K562 (cell line): ENCODE results near the gene CTCF. TPM values are rescaled to one million over a fixed set of nuclear protein-coding genes. Genes with fewer than 3 reads are reported as not detected.
A peak's percentile ranks its signal among the peaks of the same experiment; 100 is the strongest.

ENCODE experiments used
- ATAC-seq: fragments of 200-7000 bp; cut with Tn5 transposase; 3 replicates; pipeline ENCODE4 v1.9.1; 2020; ENCODE audit warnings: moderate library complexity
- BruUV-seq: library from RNA; stranded (reverse); fragments of 400-500 nt; replicated peaks from 2 replicates; lab custom pipeline; 2021; lab: Mats Ljungman, UMichigan
- CTCF ChIA-PET: fragments of 300-600 bp; formaldehyde crosslinking; extraction: SDS; loops from one replicate; lab custom pipeline; 2021; ENCODE audit warnings: low intra/inter-chr PET ratio; lab: Yijun Ruan, JAX
- POLR2A ChIA-PET: fragments of 300-600, 350-650 bp; sonication (Branson Sonifier 250); formaldehyde crosslinking; extraction: SDS; loops from one replicate; lab custom pipeline; 2021; ENCODE audit warnings: antibody characterized with exemption, inconsistent platforms; lab: Yijun Ruan, JAX
- DNase-seq, 4 experiments: peaks; one replicate each; pipeline versions ENCODE4 v3.0.0 to v3.0.0-alpha.2; 2011 to 2018; ENCODE audit warnings: low spot score in 3 of 4, mixed read lengths in 3 of 4; ENCODE audit errors: extremely low read depth in 1 of 4
- FAIRE-seq: peaks from 2 replicates; lab custom pipeline; 2011; peaks lifted over from hg19 to GRCh38; lab: Jason Lieb, UNC
- H2AFZ ChIP-seq: 2 replicates; pipeline ENCODE4 v1.6.0; 2011; ENCODE audit warnings: low read depth, low read length, control low read depth, inconsistent platforms
- H3K27ac ChIP-seq: fragments of 200-600 bp; 3 replicates; pipeline ENCODE4 v1.8.0; 2011; ENCODE audit warnings: low read depth, mild to moderate bottlenecking, control low read depth, inconsistent platforms, low read length, moderate library complexity, mixed read lengths; ENCODE audit errors: extremely low read depth
- H3K27me3 ChIP-seq, 2 experiments: fragments of 300-600 bp in 1 of 2; 2 replicates in 1 of 2; 3 replicates in 1 of 2; pipeline versions ENCODE4 v1.6.0 to v1.8.0; 2011; ENCODE audit warnings: inconsistent platforms in 2 of 2, low read length in 2 of 2, mild to moderate bottlenecking in 1 of 2, mixed read lengths in 1 of 2, moderate library complexity in 1 of 2; ENCODE audit not compliant: control insufficient read depth in 2 of 2, insufficient read depth in 2 of 2
- H3K36me3 ChIP-seq: fragments of 300-600 bp; 3 replicates; pipeline ENCODE4 v1.8.0; 2011; ENCODE audit warnings: mild to moderate bottlenecking, low read length, inconsistent platforms; ENCODE audit not compliant: control insufficient read depth, insufficient read depth
- H3K4me1 ChIP-seq, 2 experiments: fragments of 200-600 bp in 1 of 2; replicated peaks in 1 of 2; 2 replicates in 1 of 2; 3 replicates in 1 of 2; pipeline versions ENCODE4 v1.5.1 to v1.8.0; 2011; ENCODE audit warnings: inconsistent platforms in 2 of 2, low read length in 2 of 2, mild to moderate bottlenecking in 1 of 2, mixed read lengths in 1 of 2, moderate library complexity in 1 of 2; ENCODE audit not compliant: control insufficient read depth in 2 of 2, insufficient read depth in 2 of 2
- H3K4me2 ChIP-seq: 2 replicates; pipeline ENCODE4 v1.6.1; 2011; ENCODE audit warnings: low read length, control low read depth, inconsistent platforms, mixed read lengths; ENCODE audit not compliant: insufficient read depth
- H3K4me3 ChIP-seq: fragments of 200-600 bp; sonication (generic), shearing (Covaris generic); 2 replicates; pipeline ENCODE4 v1.5.1; 2016; ENCODE audit warnings: control low read depth, inconsistent platforms
- H3K79me2 ChIP-seq: fragments of 200-600 bp; 3 replicates; pipeline ENCODE4 v1.8.0; 2011; ENCODE audit warnings: low read length, inconsistent platforms; ENCODE audit not compliant: control insufficient read depth, insufficient read depth
- H3K9ac ChIP-seq, 2 experiments: 2 replicates each; pipeline versions ENCODE4 v1.6.0 to v1.6.1; 2011; ENCODE audit warnings: low read depth in 2 of 2, low read length in 2 of 2, control low read depth in 1 of 2, inconsistent platforms in 1 of 2, mild to moderate bottlenecking in 1 of 2, mixed read lengths in 1 of 2; ENCODE audit not compliant: insufficient read depth in 1 of 2
- H3K9me1 ChIP-seq: one replicate; pipeline ENCODE4 v1.6.0; 2011; ENCODE audit warnings: inconsistent platforms, mild to moderate bottlenecking, low read length, moderate library complexity; ENCODE audit not compliant: control insufficient read depth, insufficient read depth
- H3K9me3 ChIP-seq: replicated peaks from 2 replicates; pipeline ENCODE4 v1.5.1; 2011; ENCODE audit warnings: low read depth, low read length, inconsistent platforms; ENCODE audit not compliant: control insufficient read depth, insufficient read depth
- H4K20me1 ChIP-seq: replicated peaks from 2 replicates; pipeline ENCODE4 v1.6.1; 2011; ENCODE audit warnings: low read length, inconsistent platforms, mixed read lengths; ENCODE audit not compliant: control insufficient read depth, insufficient read depth
- FOXJ3 ChIP-seq: sonication (generic); formaldehyde crosslinking; IDR thresholded peaks from 2 replicates; pipeline ENCODE4 v1.4.0; 2020; ENCODE audit warnings: mild to moderate bottlenecking, missing genetic modification reagents
- NR2C1 ChIP-seq, 2 experiments: fragments of 450-650 bp; IDR thresholded peaks; 2 replicates each; pipeline ENCODE4 v1.6.1; 2017; ENCODE audit warnings: mild to moderate bottlenecking in 2 of 2, antibody characterized with exemption in 1 of 2, inconsistent platforms in 1 of 2, missing compliant biosample characterization in 1 of 2, missing genetic modification characterization in 1 of 2
- POLR2G ChIP-seq: fragments of 200-400 bp; formaldehyde crosslinking; IDR thresholded peaks from 2 replicates; pipeline ENCODE4 v1.6.1; 2017; ENCODE audit warnings: low read depth, mild to moderate bottlenecking, antibody characterized with exemption, low read length, moderate library complexity
- RBM22 ChIP-seq: fragments of 200-400 bp; formaldehyde crosslinking; IDR thresholded peaks from 2 replicates; pipeline ENCODE4 v1.6.1; 2018; ENCODE audit warnings: low read length, low read depth; ENCODE audit not compliant: poor library complexity, severe bottlenecking
- ZBTB7A ChIP-seq: IDR thresholded peaks from 2 replicates; pipeline ENCODE4 v1.6.1; 2011; ENCODE audit warnings: low read depth, mild to moderate bottlenecking, low read length, moderate library complexity, borderline replicate concordance; ENCODE audit not compliant: control insufficient read depth
- WGBS: fragments of 100-300 bp; shearing (Covaris generic); methylation state at CpG from one replicate; pipeline ENCODE4 v1.1.6; 2016; ENCODE audit warnings: low coverage, mixed read lengths; ENCODE audit not compliant: insufficient coverage; ENCODE audit errors: missing lambda C conversion rate; 5-methylcytosine and 5-hydroxymethylcytosine counted together
- in situ Hi-C: fragments of 300-500 bp; cut with MboI; formaldehyde crosslinking; loops from 4 replicates; pipeline ENCODE4 v1.15.0; 2018; ENCODE audit warnings: inconsistent platforms, mixed read lengths
- intact Hi-C: fragments of 100-400 bp; cut with micrococcal nuclease; formaldehyde crosslinking; loops from 2 replicates; pipeline ENCODE4 v1.14.2; 2022
- polyA plus RNA-seq, 8 experiments: library from polyadenylated mRNA; depleted of rRNA in 4 of 8; stranded (reverse) in 5 of 8; unstranded in 3 of 8; fragments of >200 nt; fragmentation: Nextera tagmentation in 2 of 8; fragmentation: Illumina TruSeq in 1 of 8; extraction: Ambion mirVana in 2 of 8; extraction: Trizol in 1 of 8; gene quantifications; 2 replicates each; pipeline versions ENCODE4 v1.2.1 to v1.2.3, GENCODE V29; 2011 to 2014; ENCODE audit warnings: inconsistent platforms in 1 of 8, missing spikeins in 1 of 8
- total RNA-seq, 7 experiments: library from RNA; depleted of rRNA in 6 of 7; stranded (reverse); fragments of >200 nt in 6 of 7; fragmentation: Illumina TruSeq in 2 of 7; extraction: Trizol in 2 of 7; gene quantifications; 2 replicates each; pipeline versions ENCODE4 v1.2.1 to v1.2.3, GENCODE V29; 2011 to 2021; ENCODE audit warnings: low replicate concordance in 1 of 7
- TF ChIP-seq, protein P1 (sequence below): sonication (generic); formaldehyde crosslinking; IDR thresholded peaks from 2 replicates; pipeline ENCODE4 v1.8.1; 2023; ENCODE audit warnings: mild to moderate bottlenecking, missing genetic modification reagents

The CTCF gene
- total and polyA plus RNA-seq, 9 of the 15 experiments (the other 6 are each of a cell fraction or from before 2014, with no cell fraction given): 7.8 to 49.2 (median 33.9) TPM

DNA sequence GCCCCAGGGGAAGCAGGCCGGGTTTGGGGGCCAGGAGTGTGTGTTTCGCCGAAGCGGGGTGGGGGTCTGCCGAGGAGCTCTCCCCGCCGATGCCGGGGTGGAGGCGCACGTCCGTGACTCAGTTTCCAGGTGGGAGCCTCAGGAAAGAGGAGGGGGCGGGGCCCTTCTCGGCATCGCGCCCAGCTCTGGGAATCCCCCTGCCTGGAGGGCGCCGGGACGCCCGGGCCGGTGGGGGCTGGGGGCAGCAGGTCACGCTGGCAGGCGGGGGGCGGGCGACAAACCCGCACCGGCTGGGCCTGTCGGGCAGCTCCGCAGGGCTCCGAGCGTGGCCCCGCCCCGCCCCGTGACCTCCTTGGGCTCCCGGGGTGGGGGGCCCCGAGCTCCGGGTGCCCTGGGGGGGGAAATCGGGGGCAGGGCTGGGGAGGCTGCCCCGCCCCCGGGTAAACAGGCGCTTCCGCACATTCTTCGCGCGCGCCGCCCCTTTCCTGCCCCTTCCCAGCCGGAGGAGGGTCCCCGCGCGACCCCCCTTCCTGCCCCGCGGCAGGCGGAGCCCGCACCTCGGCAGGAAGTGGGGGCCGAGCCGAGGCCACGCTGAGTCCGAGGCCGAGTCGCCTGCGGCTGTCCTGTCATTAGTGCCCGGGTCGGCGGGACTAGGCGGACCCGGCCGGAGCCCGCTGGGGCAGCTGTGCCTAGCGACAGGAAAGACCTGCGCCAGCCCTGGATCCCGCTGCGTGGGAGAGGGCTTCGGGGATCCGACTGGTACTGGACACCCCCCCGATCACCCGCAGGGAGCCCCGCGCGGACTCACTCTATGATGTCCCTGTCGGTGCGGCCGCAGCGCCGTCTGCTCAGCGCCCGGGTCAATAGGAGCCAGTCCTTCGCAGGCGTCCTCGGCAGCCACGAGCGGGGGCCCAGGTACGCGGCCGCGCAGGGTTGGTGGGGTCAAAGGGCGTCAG, 24.4 kb upstream of the CTCF start:
- POLR2A ChIA-PET: interaction anchor here (0.6 kb wide), 1 partner anchor 9 kb away, joined by 3 read pairs; no protein-coding TSS in a partner anchor
- Histone ChIP-seq H3K4me1 (peaks cover 0 to 41% of the 10 kb centered on the region in 2 experiments; a peak in 2 of 5 replicates), H3K9me1 (no peaks in the 10 kb centered on the region), H3K27ac (no peak overlapping the region), H3K4me3 (no peak overlapping the region), H3K9me3 (no peaks in the 10 kb centered on the region), H4K20me1 (peaks cover 7% of the 10 kb centered on the region), H3K27me3 (no peaks in the 10 kb centered on the region), H3K36me3 (peaks cover 22% of the 10 kb centered on the region; the same call in 1 of the 3 replicates), H3K79me2 (peaks cover 3% of the 10 kb centered on the region; the same call in 2 of the 3 replicates), H3K4me2 (no peak overlapping the region), H2AFZ (no peak overlapping the region), H3K9ac (no peak overlapping the region)
- in situ Hi-C loops (loop anchor here (5.0 kb wide), 1 partner anchor 104 kb away; no protein-coding TSS in a partner anchor), intact Hi-C loops (no loop called here)
- no TSS peak for BruUV-seq
- DNase-seq: no peak
- CTCF ChIA-PET: no interaction called here
- no peak for FAIRE-seq
- ATAC-seq: no peak
- TF ChIP-seq ZBTB7A (no peak; the same call in 1 of the 2 replicates), RBM22 (peak; percentile 40), NR2C1 (IDR thresholded peaks at IDR 0.05) (no peak), NR2C1 (tag; IDR thresholded peaks at IDR 0.05) (no peak), POLR2G (peak; percentile 59), FOXJ3 (no peak)
- TF ChIP-seq, protein P1, sequence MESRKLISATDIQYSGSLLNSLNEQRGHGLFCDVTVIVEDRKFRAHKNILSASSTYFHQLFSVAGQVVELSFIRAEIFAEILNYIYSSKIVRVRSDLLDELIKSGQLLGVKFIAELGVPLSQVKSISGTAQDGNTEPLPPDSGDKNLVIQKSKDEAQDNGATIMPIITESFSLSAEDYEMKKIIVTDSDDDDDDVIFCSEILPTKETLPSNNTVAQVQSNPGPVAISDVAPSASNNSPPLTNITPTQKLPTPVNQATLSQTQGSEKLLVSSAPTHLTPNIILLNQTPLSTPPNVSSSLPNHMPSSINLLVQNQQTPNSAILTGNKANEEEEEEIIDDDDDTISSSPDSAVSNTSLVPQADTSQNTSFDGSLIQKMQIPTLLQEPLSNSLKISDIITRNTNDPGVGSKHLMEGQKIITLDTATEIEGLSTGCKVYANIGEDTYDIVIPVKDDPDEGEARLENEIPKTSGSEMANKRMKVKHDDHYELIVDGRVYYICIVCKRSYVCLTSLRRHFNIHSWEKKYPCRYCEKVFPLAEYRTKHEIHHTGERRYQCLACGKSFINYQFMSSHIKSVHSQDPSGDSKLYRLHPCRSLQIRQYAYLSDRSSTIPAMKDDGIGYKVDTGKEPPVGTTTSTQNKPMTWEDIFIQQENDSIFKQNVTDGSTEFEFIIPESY (CRISPR knock-in tag): peak; percentile 91
- WGBS: 96% methylated on average over 16 of the region's 97 CpGs
